Adrenal gland (tissue), 5 donors: ENCODE measurements around the gene YAP1.

Experiments
- POLR2A ChIP-seq, 2 donors: fragments of 450-650 bp; IDR thresholded peaks; one replicate each; pipeline ENCODE4 v1.6.1; 2017; ENCODE audit warnings: antibody characterized with exemption in 2 of 2, mild to moderate bottlenecking in 2 of 2, moderate library complexity in 1 of 2
- TF ChIP-seq, protein P1 (sequence below), 6 experiments: fragments of 450-650 bp in 4 of 6; fragments of 200-600 bp in 2 of 6; sonication (generic) in 1 of 6; IDR thresholded peaks; 1 replicate in 5 of 6; 2 replicates in 1 of 6; pipeline versions ENCODE4 v1.5.1 to v1.8.0; 2016 to 2021; ENCODE audit warnings: antibody characterized with exemption in 6 of 6, mild to moderate bottlenecking in 2 of 6, moderate library complexity in 1 of 6
- donor health status: DM: no; HTN: no; CAD: no.

DNA sequence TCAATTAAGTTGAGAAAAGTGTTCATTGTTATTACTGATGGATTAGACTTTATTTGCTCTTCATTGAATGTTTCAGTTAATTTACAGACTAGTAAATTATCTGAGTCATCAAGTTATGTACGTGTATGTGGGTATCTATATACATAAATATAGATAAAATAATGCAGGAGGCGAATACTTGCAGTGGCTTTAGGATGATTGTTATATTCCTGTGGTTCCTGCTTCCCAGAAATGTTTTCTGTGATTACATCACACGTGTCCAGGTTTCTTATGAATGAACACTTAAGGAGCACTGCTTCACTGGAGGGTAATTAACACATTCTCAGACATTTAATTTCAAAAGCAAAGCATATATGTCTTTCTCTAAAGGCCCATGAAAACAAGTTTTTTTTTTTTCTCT, 28.4 kb downstream of the YAP1 start:
- TF ChIP-seq, protein P1, sequence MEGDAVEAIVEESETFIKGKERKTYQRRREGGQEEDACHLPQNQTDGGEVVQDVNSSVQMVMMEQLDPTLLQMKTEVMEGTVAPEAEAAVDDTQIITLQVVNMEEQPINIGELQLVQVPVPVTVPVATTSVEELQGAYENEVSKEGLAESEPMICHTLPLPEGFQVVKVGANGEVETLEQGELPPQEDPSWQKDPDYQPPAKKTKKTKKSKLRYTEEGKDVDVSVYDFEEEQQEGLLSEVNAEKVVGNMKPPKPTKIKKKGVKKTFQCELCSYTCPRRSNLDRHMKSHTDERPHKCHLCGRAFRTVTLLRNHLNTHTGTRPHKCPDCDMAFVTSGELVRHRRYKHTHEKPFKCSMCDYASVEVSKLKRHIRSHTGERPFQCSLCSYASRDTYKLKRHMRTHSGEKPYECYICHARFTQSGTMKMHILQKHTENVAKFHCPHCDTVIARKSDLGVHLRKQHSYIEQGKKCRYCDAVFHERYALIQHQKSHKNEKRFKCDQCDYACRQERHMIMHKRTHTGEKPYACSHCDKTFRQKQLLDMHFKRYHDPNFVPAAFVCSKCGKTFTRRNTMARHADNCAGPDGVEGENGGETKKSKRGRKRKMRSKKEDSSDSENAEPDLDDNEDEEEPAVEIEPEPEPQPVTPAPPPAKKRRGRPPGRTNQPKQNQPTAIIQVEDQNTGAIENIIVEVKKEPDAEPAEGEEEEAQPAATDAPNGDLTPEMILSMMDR (IDR thresholded peaks at IDR 0.05) = no peak
- TF ChIP-seq POLR2A (IDR thresholded peaks at IDR 0.05) = no peak
